Activated naive CD4-positive, alpha-beta T cell treated with anti-CD3 and anti-CD28 coated beads, Interleukin-2, amount 10 ng/mL, durations not matched to agents 7 days and 5 days (primary cell): Measurements from ENCODE around the gene SAAL1.

Experiments used
- CTCF ChIA-PET: fragments of 350-600 bp; sonication (Branson Sonifier 250); formaldehyde crosslinking; loops from one replicate; lab custom pipeline; 2021; ENCODE audit warnings: antibody characterized with exemption; lab: Charles Lee
- DNase-seq: peaks from one replicate; pipeline ENCODE4 v3.0.0-alpha.2; 2020
- H3K27ac Mint-ChIP-seq: one replicate; pipeline ENCODE4 v1.8.0; 2021; ENCODE audit warnings: mild to moderate bottlenecking, moderate library complexity, mixed read lengths
- H3K27me3 Mint-ChIP-seq: one replicate; pipeline ENCODE4 v1.8.0; 2021; ENCODE audit warnings: mild to moderate bottlenecking, mixed read lengths
- H3K36me3 Mint-ChIP-seq: one replicate; pipeline ENCODE4 v1.8.0; 2021; ENCODE audit warnings: mixed read lengths
- H3K4me1 Mint-ChIP-seq: one replicate; pipeline ENCODE4 v1.8.0; 2021; ENCODE audit warnings: mixed read lengths
- H3K4me3 Mint-ChIP-seq: one replicate; pipeline ENCODE4 v1.8.0; 2021; ENCODE audit warnings: mild to moderate bottlenecking, moderate library complexity, mixed read lengths
- H3K9me3 Mint-ChIP-seq: one replicate; pipeline ENCODE4 v1.8.0; 2021; ENCODE audit warnings: mixed read lengths

SAAL1 gene

GRCh38 chr11:18065572-18065971 is 40.3 kb downstream of the SAAL1 start:
- no peaks in the 10 kb centered on the region for H3K4me1 Mint-ChIP-seq
- H3K36me3 Mint-ChIP-seq: no peaks in the 10 kb centered on the region
- H3K4me3 Mint-ChIP-seq: no peak overlapping the region
- H3K9me3 Mint-ChIP-seq: no peaks in the 10 kb centered on the region
- CTCF ChIA-PET: no interaction called here
- no peak for DNase-seq
- no peaks in the 10 kb centered on the region for H3K27me3 Mint-ChIP-seq
- H3K27ac Mint-ChIP-seq: no peak overlapping the region

DNA sequence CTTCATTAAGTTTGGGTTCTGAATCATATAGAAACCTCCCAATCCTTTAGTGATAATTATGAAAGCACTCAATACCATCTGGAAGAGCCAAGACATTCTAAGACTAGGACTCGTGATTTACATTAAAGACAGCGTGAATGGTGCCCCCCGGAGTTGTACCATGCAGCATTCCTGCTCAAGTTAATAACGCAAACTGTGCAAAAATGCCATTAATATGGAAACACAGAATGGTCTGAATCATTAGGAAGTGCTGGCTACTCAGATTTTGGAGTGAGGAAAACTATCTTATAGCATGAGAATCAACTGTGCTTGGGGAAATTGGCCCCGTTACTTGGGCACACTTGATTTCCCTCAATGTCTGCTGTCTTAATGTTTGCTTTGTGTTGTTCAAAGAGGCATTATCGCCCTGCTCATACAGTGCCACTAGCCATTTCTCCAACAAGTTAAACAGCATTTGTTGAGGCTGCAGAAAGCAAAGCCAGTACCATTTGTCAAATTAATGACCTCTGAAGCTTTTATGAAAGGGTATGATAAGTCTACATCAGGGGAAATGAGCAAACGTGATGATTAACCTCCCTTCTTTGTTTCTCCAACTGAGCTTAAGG is 41.3 kb downstream of the SAAL1 start:
- Mint-ChIP-seq H3K27me3 (no peaks in the 10 kb centered on the region), H3K4me1 (no peaks in the 10 kb centered on the region), H3K4me3 (no peak overlapping the region), H3K9me3 (no peaks in the 10 kb centered on the region), H3K27ac (no peak overlapping the region), H3K36me3 (no peaks in the 10 kb centered on the region)
- CTCF ChIA-PET: no interaction called here
- no peak for DNase-seq

- no peaks in the 10 kb centered on the region for H3K36me3 Mint-ChIP-seq
- H3K27me3 Mint-ChIP-seq: no peaks in the 10 kb centered on the region
- DNase-seq: no peak
- CTCF ChIA-PET: no interaction called here
- no peak overlapping the region for H3K27ac Mint-ChIP-seq
- H3K4me1 Mint-ChIP-seq: no peaks in the 10 kb centered on the region
- no peak overlapping the region for H3K4me3 Mint-ChIP-seq
- no peaks in the 10 kb centered on the region for H3K9me3 Mint-ChIP-seq
Observed at GRCh38 chr11:18063862-18064434, 41.9 kb downstream of the SAAL1 start.

GRCh38 chr11:18063125-18063524 is 42.8 kb downstream of the SAAL1 start:
- Mint-ChIP-seq H3K27ac (no peak overlapping the region), H3K4me1 (no peaks in the 10 kb centered on the region)
- CTCF ChIA-PET: no interaction called here

GRCh38 chr11:18061351-18061750 is 44.5 kb downstream of the SAAL1 start:
- Mint-ChIP-seq H3K4me1 (no peaks in the 10 kb centered on the region), H3K9me3 (no peaks in the 10 kb centered on the region), H3K27ac (no peak overlapping the region), H3K36me3 (no peaks in the 10 kb centered on the region), H3K27me3 (no peaks in the 10 kb centered on the region), H3K4me3 (no peak overlapping the region)
- no peak for DNase-seq
- CTCF ChIA-PET: no interaction called here

More at GRCh38 chr11:18063125-18063524, 42.8 kb downstream of the SAAL1 start:
- DNase-seq: no peak
- Mint-ChIP-seq H3K9me3 (no peaks in the 10 kb centered on the region), H3K27me3 (no peaks in the 10 kb centered on the region), H3K4me3 (no peak overlapping the region), H3K36me3 (no peaks in the 10 kb centered on the region)

DNA sequence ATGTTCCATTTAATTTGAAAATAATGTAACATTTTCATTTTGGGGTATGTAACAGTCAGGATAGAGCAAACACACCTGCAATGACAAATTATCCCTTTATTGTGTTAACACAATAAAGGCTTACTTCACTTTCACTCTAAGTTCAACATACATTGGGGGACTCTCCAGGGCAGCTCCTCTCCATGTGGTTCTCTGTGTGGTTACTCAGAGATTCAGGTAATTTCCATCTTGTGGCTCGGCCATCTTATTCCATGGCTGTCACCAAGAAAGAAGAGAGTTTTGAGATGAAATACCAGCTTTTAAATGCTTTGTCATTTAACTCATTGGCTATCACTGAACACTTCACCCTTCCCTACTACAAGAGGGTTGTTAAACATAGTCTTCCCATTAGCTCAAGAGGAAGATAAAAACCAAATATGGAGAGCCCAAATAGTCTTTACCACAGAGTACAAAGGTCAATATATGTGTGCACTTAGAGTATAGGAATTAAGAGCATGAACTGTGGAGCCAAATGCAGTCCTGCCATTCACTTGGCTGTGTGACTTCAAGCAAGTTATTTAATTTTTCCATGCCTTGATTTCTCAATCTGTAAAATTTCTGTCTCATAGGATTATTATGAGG is 49.2 kb downstream of the SAAL1 start:
- CTCF ChIA-PET: no interaction called here
- no peaks in the 10 kb centered on the region for H3K27me3 Mint-ChIP-seq

DNA sequence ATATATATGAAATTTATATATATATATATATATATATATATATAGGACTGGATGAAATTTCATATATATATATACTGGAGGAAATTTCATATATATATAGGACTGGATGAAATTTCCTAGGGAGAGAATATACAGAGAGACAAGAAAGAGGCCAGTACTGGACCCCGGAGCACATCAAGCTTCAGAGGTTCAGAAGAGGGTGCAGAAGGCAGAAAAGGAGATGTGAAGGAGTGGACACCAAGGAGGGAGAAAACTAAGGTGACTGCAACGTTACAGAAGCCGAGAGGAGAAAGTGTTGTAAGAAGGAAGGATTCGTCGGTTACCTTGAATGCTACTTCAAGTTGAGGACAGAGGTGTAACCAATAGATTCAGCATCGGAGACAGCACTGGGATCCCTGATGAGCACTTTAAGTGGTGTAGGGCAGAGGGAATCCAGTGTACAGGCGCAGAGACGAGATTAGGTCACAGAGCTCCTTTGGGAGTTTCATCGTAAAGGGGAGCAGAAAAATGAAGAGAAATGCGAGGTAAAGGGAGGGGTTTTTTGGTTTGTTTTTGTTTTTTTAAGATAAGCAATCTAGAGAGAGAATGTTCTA is 51.3 kb downstream of the SAAL1 start:
- no peaks in the 10 kb centered on the region for H3K36me3 Mint-ChIP-seq
- no peaks in the 10 kb centered on the region for H3K27me3 Mint-ChIP-seq
- H3K4me1 Mint-ChIP-seq: no peaks in the 10 kb centered on the region
- no peak overlapping the region for H3K27ac Mint-ChIP-seq
- CTCF ChIA-PET: no interaction called here
- H3K9me3 Mint-ChIP-seq: no peaks in the 10 kb centered on the region
- H3K4me3 Mint-ChIP-seq: no peak overlapping the region
- no peak for DNase-seq

More for the DNA sequence above, 49.2 kb downstream of the SAAL1 start:
- Mint-ChIP-seq H3K27ac (no peak overlapping the region), H3K4me1 (no peaks in the 10 kb centered on the region), H3K4me3 (no peak overlapping the region), H3K36me3 (no peaks in the 10 kb centered on the region), H3K9me3 (no peaks in the 10 kb centered on the region)
- DNase-seq: no peak

DNA sequence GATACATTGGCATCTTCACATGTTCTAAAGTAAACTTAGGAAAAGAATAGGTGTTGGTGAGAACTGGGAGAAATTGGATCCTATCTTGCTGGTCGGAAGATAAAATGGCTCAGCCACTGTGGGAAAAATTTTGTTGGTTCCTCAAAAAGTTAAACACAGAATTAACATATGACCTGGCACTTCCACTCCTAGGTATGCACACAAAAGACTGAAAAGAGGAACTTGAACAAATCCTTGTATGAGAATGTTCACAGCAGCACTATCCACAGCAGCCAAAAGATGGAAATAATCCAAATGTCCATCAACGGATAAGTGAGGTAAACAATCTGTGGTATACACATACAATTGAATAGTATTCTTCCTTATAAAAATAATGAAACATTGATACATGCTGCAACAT is 55.0 kb downstream of the SAAL1 start:
- Mint-ChIP-seq H3K27me3 (peaks cover 20% of the 10 kb centered on the region), H3K4me1 (no peaks in the 10 kb centered on the region), H3K9me3 (no peaks in the 10 kb centered on the region), H3K4me3 (no peak overlapping the region), H3K36me3 (no peaks in the 10 kb centered on the region), H3K27ac (no peak overlapping the region)
- no peak for DNase-seq
- CTCF ChIA-PET: no interaction called here

DNA sequence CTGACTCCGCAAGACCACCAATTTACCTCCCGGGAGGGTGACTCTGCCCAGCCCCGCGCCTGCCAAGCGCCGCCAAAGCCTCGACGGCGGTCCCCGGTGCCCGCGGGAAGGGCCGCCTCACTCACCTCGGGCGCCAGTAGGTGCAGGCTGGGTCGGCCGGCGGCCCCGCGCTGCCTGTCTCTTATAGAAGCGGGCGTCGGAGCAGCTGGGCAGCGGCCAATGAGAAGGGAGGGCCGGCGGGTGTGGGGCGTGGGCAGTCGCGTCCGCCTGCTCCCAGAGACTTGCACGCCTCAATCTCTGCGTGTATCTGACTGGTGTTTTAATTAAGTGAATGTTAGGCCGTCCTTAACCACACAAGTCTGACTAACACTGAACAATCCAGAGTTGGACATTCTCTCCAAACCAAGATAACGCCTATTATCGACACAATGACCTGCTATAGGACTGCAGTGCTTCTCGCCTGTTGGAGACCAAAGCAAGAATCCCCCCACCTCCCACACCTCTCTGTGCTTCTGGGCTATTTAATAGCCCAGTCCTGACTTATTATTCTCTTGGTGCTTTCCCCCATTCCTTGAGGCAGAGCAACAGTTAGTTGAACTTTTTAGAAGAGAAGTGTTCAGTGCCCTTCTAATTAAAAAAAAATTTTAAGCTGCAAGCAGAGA is 59.6 kb downstream of the SAAL1 start, which contains the start of gene TPH1:
Gene TPH1, minus strand, starts transcription at position 154 of the 662 bp plus-strand sequence. CDS start 5,507 bp downstream, outside the sequence.
- CTCF ChIA-PET: no interaction called here
- DNase-seq: no peak
- H3K4me1 Mint-ChIP-seq: no peaks in the 10 kb centered on the region
- H3K4me3 Mint-ChIP-seq: no peak within 1 kb of the TSS
- H3K27ac Mint-ChIP-seq: no peak within 1 kb of the TSS
- H3K9me3 Mint-ChIP-seq: no peaks in the 10 kb centered on the region
- peaks cover 45% of the 10 kb centered on the region for H3K27me3 Mint-ChIP-seq
- H3K36me3 Mint-ChIP-seq: no peaks in the 10 kb centered on the region

- CTCF ChIA-PET: no interaction called here
- no peak overlapping the region for H3K4me3 Mint-ChIP-seq
- DNase-seq: no peak
- H3K27ac Mint-ChIP-seq: no peak overlapping the region
- H3K36me3 Mint-ChIP-seq: no peaks in the 10 kb centered on the region
- peaks cover 12% of the 10 kb centered on the region for H3K27me3 Mint-ChIP-seq
- no peaks in the 10 kb centered on the region for H3K4me1 Mint-ChIP-seq
- H3K9me3 Mint-ChIP-seq: no peaks in the 10 kb centered on the region
Observed at GRCh38 chr11:18036456-18036855, 69.4 kb downstream of the SAAL1 start.
